ENCODE results near the gene PHEX.

PHEX gene

DNA sequence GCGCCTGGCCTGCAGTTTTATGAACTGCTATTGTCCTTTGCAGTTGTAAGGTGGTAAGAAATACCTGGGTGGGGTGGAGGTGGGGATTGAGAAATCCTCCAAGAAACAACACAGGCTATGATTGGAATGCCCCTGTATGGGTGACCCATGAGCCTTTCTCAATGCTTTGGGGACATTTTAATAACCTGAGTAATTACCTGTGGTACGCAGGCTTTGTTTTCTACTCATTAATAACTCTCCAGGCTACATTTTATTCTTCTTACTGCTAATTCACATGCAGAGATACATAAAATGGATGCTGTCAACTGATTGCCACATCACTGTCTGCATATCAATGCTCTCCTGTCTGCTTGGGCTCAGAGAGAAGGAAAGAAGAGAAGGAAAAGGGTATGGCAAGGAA is 41.8 kb downstream of the PHEX start:
- WGBS = 80% methylated on average over 2 of the region's 2 CpGs
- no peak overlapping the region for H3K27ac ChIP-seq (ENCODE audit: low read depth, low read length)

GRCh38 chrX:22078117-22078516 is 46.0 kb downstream of the PHEX start:
- H3K4me3 ChIP-seq (ENCODE audit: low read length) = no peak overlapping the region
- H3K9me3 ChIP-seq (ENCODE audit: insufficient read depth, low read depth, low read length) = no peaks in the 10 kb centered on the region
- no peaks in the 10 kb centered on the region for H3K27me3 ChIP-seq (ENCODE audit: insufficient read depth, low read length)
- H3K9ac ChIP-seq (ENCODE audit: low read depth, low read length) = no peak overlapping the region
- H3K27ac ChIP-seq (ENCODE audit: low read depth, low read length) = no peak overlapping the region
- no peaks in the 10 kb centered on the region for H3K4me1 ChIP-seq (ENCODE audit: insufficient read depth, low read length)
- WGBS = 83% methylated on average over 1 of the region's 2 CpGs
- H3K36me3 ChIP-seq (ENCODE audit: insufficient read depth, low read length) = no peaks in the 10 kb centered on the region

More for the DNA sequence above, 41.8 kb downstream of the PHEX start:
- no peaks in the 10 kb centered on the region for H3K4me1 ChIP-seq (ENCODE audit: insufficient read depth, low read length)
- H3K27me3 ChIP-seq (ENCODE audit: insufficient read depth, low read length) = no peaks in the 10 kb centered on the region
- no peaks in the 10 kb centered on the region for H3K36me3 ChIP-seq (ENCODE audit: insufficient read depth, low read length)
- no peak overlapping the region for H3K9ac ChIP-seq (ENCODE audit: low read depth, low read length)
- no peak overlapping the region for H3K4me3 ChIP-seq (ENCODE audit: low read length)
- H3K9me3 ChIP-seq (ENCODE audit: insufficient read depth, low read depth, low read length) = no peaks in the 10 kb centered on the region

GRCh38 chrX:22081475-22082092 is 49.5 kb downstream of the PHEX start:
- WGBS = 47% methylated on average over 6 of the region's 7 CpGs
- H3K4me3 ChIP-seq (ENCODE audit: low read length) = no peak overlapping the region
- H3K9ac ChIP-seq (ENCODE audit: low read depth, low read length) = no peak overlapping the region
- H3K27ac ChIP-seq (ENCODE audit: low read depth, low read length) = no peak overlapping the region
- H3K4me1 ChIP-seq (ENCODE audit: insufficient read depth, low read length) = no peaks in the 10 kb centered on the region
- no peaks in the 10 kb centered on the region for H3K9me3 ChIP-seq (ENCODE audit: insufficient read depth, low read depth, low read length)
- no peaks in the 10 kb centered on the region for H3K36me3 ChIP-seq (ENCODE audit: insufficient read depth, low read length)
- H3K27me3 ChIP-seq (ENCODE audit: insufficient read depth, low read length) = no peaks in the 10 kb centered on the region

- H3K4me1 ChIP-seq (ENCODE audit: insufficient read depth, low read length) = no peaks in the 10 kb centered on the region
- H3K27me3 ChIP-seq (ENCODE audit: insufficient read depth, low read length) = no peaks in the 10 kb centered on the region
- 96% methylated on average over 4 of the region's 4 CpGs for WGBS
- no peak overlapping the region for H3K27ac ChIP-seq (ENCODE audit: low read depth, low read length)
- H3K4me3 ChIP-seq (ENCODE audit: low read length) = no peak overlapping the region
- no peaks in the 10 kb centered on the region for H3K36me3 ChIP-seq (ENCODE audit: insufficient read depth, low read length)
- H3K9ac ChIP-seq (ENCODE audit: low read depth, low read length) = no peak overlapping the region
- H3K9me3 ChIP-seq (ENCODE audit: insufficient read depth, low read depth, low read length) = no peaks in the 10 kb centered on the region
These were observed 53.9 kb downstream of the PHEX start for GRCh38 chrX:22086003-22086402.

DNA sequence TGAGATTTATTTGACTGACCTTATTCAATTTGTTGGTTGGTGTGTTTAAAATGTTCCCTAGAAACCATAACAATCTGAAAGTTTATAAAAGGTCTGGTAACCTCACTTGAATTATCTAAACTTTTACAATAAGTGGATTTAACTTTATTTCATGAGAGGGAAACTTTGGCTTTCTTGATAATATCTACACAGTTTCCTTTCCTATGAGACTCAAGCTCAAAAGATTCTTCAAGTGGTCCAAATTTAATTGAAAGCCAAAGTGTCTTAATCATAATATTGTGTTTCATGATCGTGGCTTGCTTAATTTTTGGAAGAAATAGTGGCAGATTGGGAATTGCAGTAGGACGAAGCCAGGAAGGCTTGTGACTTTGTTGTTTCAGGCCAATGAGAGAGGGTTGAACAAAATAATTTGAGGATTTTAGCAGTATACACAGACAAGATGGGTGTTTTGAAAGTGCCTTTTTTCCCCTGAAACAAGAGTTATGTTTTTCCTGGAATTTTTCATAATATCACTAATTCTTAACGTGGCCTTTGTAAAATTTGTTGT is 55.0 kb downstream of the PHEX start:
- Histone ChIP-seq H3K27me3 (ENCODE audit: insufficient read depth, low read length) (no peaks in the 10 kb centered on the region), H3K9me3 (ENCODE audit: insufficient read depth, low read depth, low read length) (no peaks in the 10 kb centered on the region), H3K36me3 (ENCODE audit: insufficient read depth, low read length) (no peaks in the 10 kb centered on the region), H3K27ac (ENCODE audit: low read depth, low read length) (no peak overlapping the region), H3K4me3 (ENCODE audit: low read length) (no peak overlapping the region), H3K4me1 (ENCODE audit: insufficient read depth, low read length) (no peaks in the 10 kb centered on the region), H3K9ac (ENCODE audit: low read depth, low read length) (no peak overlapping the region)
- WGBS = 95% methylated on average over 2 of the region's 3 CpGs

- 90% methylated on average over 2 of the region's 4 CpGs for WGBS
- no peak overlapping the region for H3K27ac ChIP-seq (ENCODE audit: low read depth, low read length)
These were observed 56.2 kb downstream of the PHEX start for GRCh38 chrX:22088326-22088725.

GRCh38 chrX:22090181-22090580 is 58.1 kb downstream of the PHEX start:
- no peak overlapping the region for H3K27ac ChIP-seq (ENCODE audit: low read depth, low read length)
- H3K4me3 ChIP-seq (ENCODE audit: low read length) = no peak overlapping the region
- no peak overlapping the region for H3K9ac ChIP-seq (ENCODE audit: low read depth, low read length)
- 96% methylated on average over 4 of the region's 4 CpGs for WGBS
- H3K36me3 ChIP-seq (ENCODE audit: insufficient read depth, low read length) = no peaks in the 10 kb centered on the region
- H3K27me3 ChIP-seq (ENCODE audit: insufficient read depth, low read length) = no peaks in the 10 kb centered on the region
- H3K4me1 ChIP-seq (ENCODE audit: insufficient read depth, low read length) = no peaks in the 10 kb centered on the region
- no peaks in the 10 kb centered on the region for H3K9me3 ChIP-seq (ENCODE audit: insufficient read depth, low read depth, low read length)

More at GRCh38 chrX:22088326-22088725, 56.2 kb downstream of the PHEX start:
- H3K36me3 ChIP-seq (ENCODE audit: insufficient read depth, low read length) = no peaks in the 10 kb centered on the region
- no peaks in the 10 kb centered on the region for H3K27me3 ChIP-seq (ENCODE audit: insufficient read depth, low read length)
- H3K9me3 ChIP-seq (ENCODE audit: insufficient read depth, low read depth, low read length) = no peaks in the 10 kb centered on the region
- no peaks in the 10 kb centered on the region for H3K4me1 ChIP-seq (ENCODE audit: insufficient read depth, low read length)
- H3K9ac ChIP-seq (ENCODE audit: low read depth, low read length) = no peak overlapping the region
- H3K4me3 ChIP-seq (ENCODE audit: low read length) = no peak overlapping the region

- no peaks in the 10 kb centered on the region for H3K4me1 ChIP-seq (ENCODE audit: insufficient read depth, low read length)
- 97% methylated on average over 3 of the region's 3 CpGs for WGBS
- H3K9me3 ChIP-seq (ENCODE audit: insufficient read depth, low read depth, low read length) = no peaks in the 10 kb centered on the region
- no peaks in the 10 kb centered on the region for H3K36me3 ChIP-seq (ENCODE audit: insufficient read depth, low read length)
- H3K27me3 ChIP-seq (ENCODE audit: insufficient read depth, low read length) = no peaks in the 10 kb centered on the region
- H3K4me3 ChIP-seq (ENCODE audit: low read length) = no peak overlapping the region
- no peak overlapping the region for H3K9ac ChIP-seq (ENCODE audit: low read depth, low read length)
- no peak overlapping the region for H3K27ac ChIP-seq (ENCODE audit: low read depth, low read length)
These were observed 61.4 kb downstream of the PHEX start for GRCh38 chrX:22093550-22093949.

DNA sequence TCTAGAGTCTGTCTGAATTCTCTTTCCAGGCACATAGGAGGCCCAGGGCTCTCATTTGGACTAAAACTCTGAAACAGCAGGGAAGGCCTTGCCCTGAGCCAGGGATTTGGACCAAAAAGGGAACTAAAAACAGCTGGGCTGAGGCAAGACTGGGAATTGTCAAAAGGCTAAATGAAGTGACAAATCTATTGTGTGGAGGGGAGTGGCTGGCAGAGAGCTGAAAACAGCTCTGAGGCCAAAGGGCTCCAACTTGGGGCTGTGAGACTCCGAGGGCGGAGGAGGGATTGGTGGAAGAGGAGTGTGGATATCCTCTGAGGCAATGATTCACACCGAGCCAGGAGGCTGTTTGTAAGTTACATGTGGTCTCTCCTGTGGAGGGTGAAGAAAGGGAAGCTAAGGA is 63.2 kb downstream of the PHEX start:
- Histone ChIP-seq H3K4me1 (ENCODE audit: insufficient read depth, low read length) (no peaks in the 10 kb centered on the region), H3K36me3 (ENCODE audit: insufficient read depth, low read length) (no peaks in the 10 kb centered on the region), H3K9me3 (ENCODE audit: insufficient read depth, low read depth, low read length) (no peaks in the 10 kb centered on the region), H3K4me3 (ENCODE audit: low read length) (no peak overlapping the region), H3K9ac (ENCODE audit: low read depth, low read length) (no peak overlapping the region), H3K27ac (ENCODE audit: low read depth, low read length) (no peak overlapping the region), H3K27me3 (ENCODE audit: insufficient read depth, low read length) (no peaks in the 10 kb centered on the region)
- 57% methylated on average over 3 of the region's 3 CpGs for WGBS

DNA sequence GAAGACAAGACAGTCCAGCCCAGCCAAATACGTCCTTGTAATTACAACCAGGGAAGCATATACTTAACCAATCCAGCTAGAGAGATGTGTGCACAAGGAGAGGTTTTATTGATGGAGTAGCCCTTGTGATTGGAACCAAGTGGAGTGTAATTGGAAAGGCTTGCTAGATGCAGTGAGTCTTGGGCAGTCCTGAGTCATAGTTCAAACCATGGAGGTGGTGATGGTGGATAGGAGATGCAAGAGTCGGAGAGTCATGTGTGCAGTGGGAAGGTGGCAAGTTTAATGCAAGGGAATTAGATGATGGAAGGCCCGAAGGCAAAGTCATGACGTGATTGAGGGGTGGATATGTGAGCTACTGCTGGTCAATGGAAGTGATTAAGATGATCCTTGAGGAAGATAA is 63.7 kb downstream of the PHEX start:
- no peaks in the 10 kb centered on the region for H3K27me3 ChIP-seq (ENCODE audit: insufficient read depth, low read length)
- no peak overlapping the region for H3K4me3 ChIP-seq (ENCODE audit: low read length)
- H3K36me3 ChIP-seq (ENCODE audit: insufficient read depth, low read length) = no peaks in the 10 kb centered on the region
- H3K9me3 ChIP-seq (ENCODE audit: insufficient read depth, low read depth, low read length) = no peaks in the 10 kb centered on the region
- no peaks in the 10 kb centered on the region for H3K4me1 ChIP-seq (ENCODE audit: insufficient read depth, low read length)
- H3K27ac ChIP-seq (ENCODE audit: low read depth, low read length) = no peak overlapping the region
- H3K9ac ChIP-seq (ENCODE audit: low read depth, low read length) = no peak overlapping the region
- 97% methylated on average over 4 of the region's 4 CpGs for WGBS

DNA sequence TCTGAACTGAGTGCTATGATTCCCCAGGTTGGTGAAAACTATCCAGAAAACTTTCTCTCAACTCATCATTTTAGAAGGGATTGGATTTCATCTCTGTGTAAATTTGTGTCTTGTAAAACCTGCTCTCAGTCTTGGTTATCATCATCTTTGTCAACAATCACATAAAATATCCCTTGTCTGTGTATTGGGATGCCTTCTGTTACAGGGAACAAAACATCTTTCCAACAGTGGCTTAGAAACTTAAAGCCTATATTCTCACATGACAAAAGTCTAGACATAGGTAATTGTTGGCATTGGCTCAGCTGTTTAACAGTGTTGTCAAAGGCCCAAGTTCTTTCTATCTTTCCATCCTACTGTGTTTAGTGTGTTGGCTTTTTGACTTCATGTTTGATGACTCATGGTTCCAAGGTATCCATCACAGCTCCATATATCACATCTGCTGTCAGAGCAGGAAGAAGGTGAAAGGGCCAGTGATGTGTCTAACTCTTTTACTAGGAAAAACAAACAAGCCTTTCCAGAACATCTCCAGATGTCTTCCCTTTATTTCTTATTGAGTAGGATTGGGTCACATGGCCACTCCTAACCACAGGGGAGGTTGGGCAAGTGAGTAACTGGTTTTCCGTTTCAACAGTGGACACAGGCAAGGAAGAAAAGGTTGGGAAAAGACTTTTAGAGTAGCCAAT is 65.0 kb downstream of the PHEX start:
- H3K36me3 ChIP-seq (ENCODE audit: insufficient read depth, low read length) = no peaks in the 10 kb centered on the region
- no peaks in the 10 kb centered on the region for H3K9me3 ChIP-seq (ENCODE audit: insufficient read depth, low read depth, low read length)
- H3K27me3 ChIP-seq (ENCODE audit: insufficient read depth, low read length) = no peaks in the 10 kb centered on the region
- H3K4me3 ChIP-seq (ENCODE audit: low read length) = no peak overlapping the region
- H3K9ac ChIP-seq (ENCODE audit: low read depth, low read length) = no peak overlapping the region
- H3K27ac ChIP-seq (ENCODE audit: low read depth, low read length) = no peak overlapping the region
- H3K4me1 ChIP-seq (ENCODE audit: insufficient read depth, low read length) = no peaks in the 10 kb centered on the region
- 100% methylated on average over 1 of the region's 1 CpG for WGBS

All from HUES64 (cell line).